Measurements from ENCODE around the gene WARS2. TPM values are rescaled to one million over a fixed set of nuclear protein-coding genes. Genes with fewer than 3 reads are reported as not detected.

Gene WARS2
- 10 to 100 TPM; 10.7 to 18.8 (median 14.5) TPM for total RNA-seq
- polyA plus RNA-seq, result 10 to 100 TPM in 1 of 3 donors, 1 to 10 TPM in 2; 8.4 to 10.9 (median 8.7) TPM

GRCh38 chr1:119140177-119141019 is at the start of gene WARS2:
Gene WARS2, minus strand, starts transcription at chr1:119140653. Its CDS starts 9 bp downstream, at chr1:119140644.
- TF ChIP-seq EP300 (IDR thresholded peaks at IDR 0.05) (peak in 2 of 4 donors; percentile 3 to 44), POLR2AphosphoS5 (IDR thresholded peaks at IDR 0.05) (peak; percentile 76 to 91 (median 89)), POLR2A (IDR thresholded peaks at IDR 0.05) (peak; percentile 46 to 76), CTCF (IDR thresholded peaks at IDR 0.05) (no peak)
- peak; percentile 99 for DNase-seq
- Histone ChIP-seq H3K27me3 (no peaks in the 10 kb centered on the region), H3K9me3 (no peaks in the 10 kb centered on the region), H3K27ac (peak within 1 kb of the TSS; percentile 90 to 94 (median 92)), H3K4me1 (peaks cover 0 to 22% (median 12%) of the 10 kb centered on the region in 4 donors), H3K4me3 (peak within 1 kb of the TSS; percentile 42 to 61 (median 56)), H3K36me3 (no peaks in the 10 kb centered on the region)
- intact Hi-C loops (cut with DNase I), result loop anchor here (2.0 to 10.0 kb wide), 4 partner anchors 28 to 504 kb away; partner anchors contain the start of genes TBX15 and ZNF697
- 0% methylated on average over 50 of the region's 50 CpGs for WGBS, 2 donors

GRCh38 chr1:119188926-119189325 is 48.5 kb upstream of the WARS2 start:
- 83 to 89% methylated on average over 3 of the region's 3 CpGs for WGBS, 2 donors
- Histone ChIP-seq H3K9me3 (no peaks in the 10 kb centered on the region), H3K27ac (no peak overlapping the region), H3K36me3 (no peaks in the 10 kb centered on the region), H3K4me1 (no peaks in the 10 kb centered on the region), H3K4me3 (no peak overlapping the region), H3K27me3 (no peaks in the 10 kb centered on the region)
- intact Hi-C loops (cut with DNase I), result no loop called here
- TF ChIP-seq POLR2AphosphoS5 (IDR thresholded peaks at IDR 0.05) (no peak), POLR2A (IDR thresholded peaks at IDR 0.05) (no peak), CTCF (IDR thresholded peaks at IDR 0.05) (no peak), EP300 (IDR thresholded peaks at IDR 0.05) (no peak)
- no peak for DNase-seq

- TF ChIP-seq POLR2A (IDR thresholded peaks at IDR 0.05) (no peak), POLR2AphosphoS5 (IDR thresholded peaks at IDR 0.05) (no peak), CTCF (IDR thresholded peaks at IDR 0.05) (no peak), EP300 (IDR thresholded peaks at IDR 0.05) (no peak)
- Histone ChIP-seq H3K4me1 (no peaks in the 10 kb centered on the region), H3K27me3 (no peaks in the 10 kb centered on the region), H3K9me3 (no peaks in the 10 kb centered on the region), H3K4me3 (no peak overlapping the region), H3K36me3 (no peaks in the 10 kb centered on the region), H3K27ac (no peak overlapping the region)
- DNase-seq, result no peak
- intact Hi-C loops (cut with DNase I), result no loop called here
- 73 to 82% methylated on average over 2 of the region's 2 CpGs for WGBS, 2 donors
Observed at GRCh38 chr1:119187416-119187815, 47.0 kb upstream of the WARS2 start.

- no peak for TF ChIP-seq CTCF (IDR thresholded peaks at IDR 0.05)
- TF ChIP-seq EP300 (IDR thresholded peaks at IDR 0.05), result no peak
- TF ChIP-seq POLR2A (IDR thresholded peaks at IDR 0.05), result no peak
- TF ChIP-seq POLR2AphosphoS5 (IDR thresholded peaks at IDR 0.05), result no peak
- intact Hi-C loops (cut with DNase I), result no loop called here
- no peaks in the 10 kb centered on the region for H3K9me3 ChIP-seq
Observed at GRCh38 chr1:119186471-119186870, 46.0 kb upstream of the WARS2 start.

More at GRCh38 chr1:119186471-119186870, 46.0 kb upstream of the WARS2 start:
- no peak for DNase-seq
- Histone ChIP-seq H3K36me3 (no peaks in the 10 kb centered on the region), H3K4me3 (no peak overlapping the region), H3K27me3 (no peaks in the 10 kb centered on the region), H3K4me1 (no peaks in the 10 kb centered on the region), H3K27ac (no peak overlapping the region)
- WGBS, 2 donors, result 96 to 97% methylated on average over 2 of the region's 2 CpGs

Data from sigmoid colon (tissue), 7 donors.